GM21717 (cell line): ENCODE results near the gene DDX52.
"Not testable (repeated sequence)": the region's sequence is repeated elsewhere in the genome, so short reads cannot be mapped to it uniquely, and the experiment has no call there.

ENCODE experiments used
- ATAC-seq: cut with Tn5 transposase; IDR thresholded peaks from one replicate; pipeline ENCODE4 v1.9.1; 2021; ENCODE audit warnings: mild to moderate bottlenecking, moderate library complexity; ENCODE audit not compliant: unreplicated experiment

Gene DDX52

DNA sequence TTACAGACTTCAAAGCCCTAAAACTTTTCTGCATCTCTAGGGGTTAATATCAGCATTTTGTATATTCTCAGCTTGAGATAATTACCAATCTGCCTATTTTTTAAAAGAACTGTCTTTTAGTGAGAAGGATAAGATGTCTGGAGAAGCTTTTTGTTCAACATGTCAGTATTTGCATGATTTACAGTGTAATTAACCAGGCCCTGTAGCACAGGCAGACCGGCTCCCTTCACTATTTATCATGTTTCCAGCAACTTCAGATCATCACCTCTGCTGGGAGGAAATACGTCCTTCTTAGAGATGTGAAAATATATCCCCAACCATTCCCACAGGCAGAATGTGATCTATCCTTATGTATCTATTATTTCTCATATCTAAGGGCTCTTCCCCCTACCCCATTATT, 8.6 kb upstream of the DDX52 start:
- no peak for ATAC-seq

DNA sequence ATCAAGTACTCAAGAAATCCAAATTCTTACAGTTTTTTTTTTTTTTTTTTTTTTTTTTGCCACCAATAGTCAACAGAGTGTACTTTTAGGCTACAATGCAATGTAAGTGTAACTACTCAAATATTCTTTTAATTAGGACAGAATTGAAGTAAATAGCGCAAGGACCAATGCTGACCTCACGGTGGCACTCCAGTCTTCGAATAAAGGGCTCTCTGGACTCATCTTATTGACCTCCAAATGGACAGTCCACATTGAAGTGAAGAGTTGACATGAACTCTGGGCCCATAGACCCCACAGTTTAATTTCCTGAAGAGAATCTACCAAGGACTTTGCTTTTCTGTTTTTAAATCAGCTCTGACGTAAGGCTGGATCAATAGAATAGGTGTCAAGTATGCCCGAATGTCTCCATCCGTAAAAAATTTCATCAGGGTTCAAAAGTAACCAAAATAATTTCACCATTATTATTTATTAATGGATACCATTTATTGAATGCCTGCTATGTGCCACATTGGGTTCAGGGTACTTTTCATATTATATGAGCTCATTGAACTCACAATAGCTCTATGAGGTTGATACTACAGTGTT, 7.3 kb upstream of the DDX52 start:
- no peak for ATAC-seq

DNA sequence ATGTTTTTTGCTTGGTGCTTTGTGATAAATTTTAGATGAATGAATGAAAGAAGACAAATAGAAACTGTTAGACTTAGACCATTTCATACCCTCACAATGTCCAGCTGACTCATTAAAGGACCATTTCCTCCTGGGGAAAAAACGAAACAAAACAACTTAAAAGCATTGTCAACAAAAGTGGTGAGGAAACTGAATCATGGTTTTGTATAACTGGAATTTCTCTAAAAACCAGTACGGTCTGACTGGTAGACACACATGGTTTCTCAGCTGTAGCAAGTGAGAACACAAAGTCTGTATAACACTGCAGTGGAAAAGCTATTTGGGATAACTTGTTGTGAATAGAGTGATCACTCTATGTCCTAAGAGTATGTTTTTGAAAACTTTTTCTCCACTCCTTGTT, 5.3 kb upstream of the DDX52 start:
- no peak for ATAC-seq

DNA sequence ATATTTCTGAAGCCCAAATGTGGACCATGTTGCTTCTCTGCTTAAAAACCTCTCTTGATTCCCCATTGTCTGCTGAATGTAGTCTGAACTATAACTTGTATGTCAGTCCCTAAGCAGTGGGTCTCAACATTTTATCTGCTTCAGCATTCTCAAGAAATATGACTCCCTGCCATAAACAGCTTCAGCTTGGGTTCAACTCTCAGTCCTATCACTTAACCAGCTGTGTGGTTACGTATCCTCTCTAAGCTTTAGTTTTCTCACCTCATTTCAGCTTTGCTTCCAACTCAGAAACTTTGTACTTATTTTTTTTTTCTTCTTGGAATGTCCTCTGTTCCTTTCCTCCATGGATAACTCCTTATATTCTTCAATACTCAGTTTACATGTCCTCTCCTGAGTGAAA, 4.6 kb upstream of the DDX52 start:
- no peak for ATAC-seq

DNA sequence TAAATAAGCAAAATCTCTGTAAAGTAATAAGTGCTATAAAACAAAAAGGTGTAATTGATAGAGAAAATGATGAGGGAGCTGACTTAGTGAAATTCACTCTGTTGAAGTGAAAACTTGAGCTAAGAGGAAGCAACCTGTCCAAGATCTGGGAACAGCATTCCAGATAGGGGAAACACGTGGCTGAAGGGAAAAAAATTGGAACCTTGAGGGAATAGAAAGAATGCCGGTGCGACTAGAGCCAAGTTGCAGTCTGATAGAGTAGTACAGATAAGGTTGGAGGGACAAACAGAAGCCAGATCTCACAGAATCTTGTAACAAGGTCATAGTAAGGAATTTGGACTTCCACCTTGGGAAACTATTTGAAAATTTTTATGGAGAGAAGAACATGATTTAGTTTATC, 623 bp upstream of the DDX52 start:
- ATAC-seq: no peak

DNA sequence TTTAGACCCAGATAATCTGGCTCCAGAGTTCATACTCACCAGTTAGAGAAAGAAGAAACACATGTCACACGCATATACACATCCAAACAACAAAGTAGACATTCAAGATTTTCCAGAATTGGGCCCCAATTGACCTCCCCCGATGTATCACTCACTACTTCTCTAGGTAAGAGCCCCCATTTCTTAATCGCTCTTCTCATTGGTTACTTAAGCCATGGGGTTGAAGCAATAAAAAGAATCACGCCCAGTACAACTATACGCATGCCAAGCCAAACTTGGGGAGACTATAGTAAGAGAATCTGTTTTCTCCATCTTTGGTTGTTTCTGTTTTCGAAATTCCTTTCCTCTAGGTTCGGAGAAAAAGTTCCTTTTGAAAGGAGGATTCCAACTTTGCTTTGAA, 565 bp downstream of the DDX52 start:
- ATAC-seq: no peak

DNA sequence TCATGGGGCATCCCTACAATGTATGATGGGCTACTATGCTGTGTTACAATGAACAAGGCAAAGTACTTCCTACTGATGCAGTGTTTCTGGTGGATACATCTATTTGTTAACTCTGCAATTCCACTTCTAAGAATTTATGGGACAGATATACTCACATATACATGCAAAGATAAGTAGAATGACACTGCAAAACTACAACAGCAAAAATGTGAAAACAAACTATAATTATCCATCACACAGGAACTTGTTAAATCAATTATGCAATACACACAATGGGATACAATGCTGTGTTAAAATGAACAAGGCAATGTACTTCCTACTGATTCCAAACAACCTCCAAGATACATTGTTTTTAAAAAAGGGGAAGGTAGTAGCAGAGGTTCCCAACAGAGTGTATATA, 3.2 kb downstream of the DDX52 start:
- ATAC-seq: no peak

DNA sequence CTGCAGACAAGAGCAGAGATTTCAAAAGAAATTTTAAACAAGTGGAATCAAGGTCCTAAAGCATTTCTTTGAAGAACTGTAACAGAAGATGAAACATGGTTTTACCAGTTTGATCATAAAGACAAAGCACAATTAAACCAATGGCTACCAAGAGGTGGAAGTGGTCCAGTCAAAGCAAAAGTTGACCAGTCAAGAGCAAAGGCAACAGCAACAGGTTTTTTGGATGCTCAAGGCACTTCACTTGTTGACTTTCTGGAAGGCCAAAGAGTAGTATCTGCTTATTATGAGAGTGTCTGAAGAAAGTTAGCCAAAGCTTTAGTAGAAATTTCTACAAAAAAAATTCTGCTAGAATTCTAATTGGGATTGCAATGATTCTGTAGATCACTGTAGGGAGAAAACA, 5.3 kb downstream of the DDX52 start:
- no peak for ATAC-seq

DNA sequence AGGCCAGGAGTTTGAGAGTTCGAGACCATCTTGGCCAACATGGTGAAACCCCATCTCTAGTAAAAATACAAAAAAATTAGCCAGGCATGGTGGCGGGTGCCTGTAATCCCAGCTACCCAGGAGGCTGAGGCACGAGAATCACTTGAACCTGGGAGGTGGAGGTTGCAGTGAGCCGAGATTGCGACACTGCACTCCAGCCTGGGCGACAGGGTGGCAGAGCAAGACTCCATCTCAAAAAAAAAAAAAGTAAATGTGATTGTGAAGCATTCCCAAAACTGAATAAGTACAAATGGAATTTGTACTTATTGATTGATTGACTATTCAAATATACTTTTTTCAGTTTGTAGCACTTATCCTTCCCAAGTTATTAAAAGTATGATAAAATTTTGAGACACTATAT, 26.8 kb downstream of the DDX52 start:
- ATAC-seq: not testable (repeated sequence)

DNA sequence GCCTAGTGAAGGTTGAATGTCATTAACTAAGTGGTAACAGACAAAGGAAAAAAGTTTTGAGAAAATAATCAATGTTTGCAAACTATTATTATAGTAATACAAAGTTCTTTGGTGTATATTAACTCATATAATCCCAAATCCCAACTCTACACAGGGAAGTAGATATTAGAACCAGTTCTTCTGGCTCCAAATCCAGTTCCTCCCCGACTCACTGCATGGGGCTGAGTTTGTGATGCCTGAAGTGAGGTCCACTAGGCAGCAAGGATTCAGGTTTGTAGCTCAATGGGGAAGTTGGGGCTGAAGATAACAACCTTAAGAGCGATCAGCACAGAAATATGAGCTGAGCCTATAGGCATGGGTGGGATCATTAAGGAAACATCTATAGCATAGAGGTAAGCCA, 28.4 kb downstream of the DDX52 start:
- no peak for ATAC-seq

DNA sequence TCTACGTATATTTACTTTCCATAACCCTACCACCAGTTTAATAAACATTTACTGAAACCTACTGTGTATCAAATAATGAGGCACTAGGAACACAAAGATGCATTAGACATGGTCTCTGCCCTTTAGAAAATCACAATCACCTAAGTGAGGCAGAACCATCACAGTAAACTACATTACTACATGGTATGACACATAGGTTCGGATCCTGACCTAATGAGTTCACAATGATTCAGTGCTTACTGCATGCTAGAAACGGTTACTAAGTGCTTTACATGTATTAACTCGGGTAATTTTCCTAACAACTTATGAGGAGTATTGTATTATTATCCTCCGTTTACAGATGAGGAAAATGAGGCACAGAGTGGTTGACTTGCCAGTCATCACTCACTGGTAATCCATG, 28.9 kb downstream of the DDX52 start:
- ATAC-seq: no peak

DNA sequence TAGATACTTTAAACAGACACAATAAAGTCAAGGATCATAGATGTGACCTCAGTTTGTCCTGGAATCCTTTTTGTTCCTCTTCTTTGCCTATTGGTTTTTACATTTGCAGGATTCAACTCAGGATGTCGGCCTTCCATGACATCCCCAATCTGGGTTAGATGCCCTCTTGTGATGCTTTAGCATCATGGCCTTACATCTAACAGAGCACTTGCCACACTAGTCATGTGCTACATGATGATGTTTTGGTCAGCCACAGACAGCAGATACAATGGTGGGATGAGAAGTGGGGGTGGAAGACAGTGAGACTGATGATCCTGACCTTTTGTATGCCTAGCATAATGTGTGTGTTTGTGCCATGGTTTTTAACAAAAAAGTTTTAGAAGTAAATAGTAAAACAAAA, 32.3 kb downstream of the DDX52 start:
- no peak for ATAC-seq

DNA sequence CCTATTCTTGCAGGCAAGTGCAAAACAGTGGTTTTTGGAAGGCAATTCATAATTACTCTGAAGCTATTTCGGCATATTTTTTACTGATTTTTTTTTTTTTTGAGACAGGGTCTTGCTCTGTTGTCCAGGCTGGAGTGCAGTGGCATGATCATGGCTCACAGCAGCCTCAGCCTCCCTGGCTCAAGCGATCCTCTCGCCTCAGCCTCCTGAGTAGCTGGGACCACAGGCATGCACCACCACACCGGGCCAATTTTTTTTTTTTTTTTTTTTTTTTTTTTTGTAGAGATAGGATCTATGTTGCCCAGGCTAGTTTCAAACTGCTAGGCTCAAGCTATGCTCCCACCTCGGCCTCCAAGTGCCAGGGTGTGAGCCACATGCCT, 33.2 kb downstream of the DDX52 start:
- not testable (repeated sequence) for ATAC-seq

DNA sequence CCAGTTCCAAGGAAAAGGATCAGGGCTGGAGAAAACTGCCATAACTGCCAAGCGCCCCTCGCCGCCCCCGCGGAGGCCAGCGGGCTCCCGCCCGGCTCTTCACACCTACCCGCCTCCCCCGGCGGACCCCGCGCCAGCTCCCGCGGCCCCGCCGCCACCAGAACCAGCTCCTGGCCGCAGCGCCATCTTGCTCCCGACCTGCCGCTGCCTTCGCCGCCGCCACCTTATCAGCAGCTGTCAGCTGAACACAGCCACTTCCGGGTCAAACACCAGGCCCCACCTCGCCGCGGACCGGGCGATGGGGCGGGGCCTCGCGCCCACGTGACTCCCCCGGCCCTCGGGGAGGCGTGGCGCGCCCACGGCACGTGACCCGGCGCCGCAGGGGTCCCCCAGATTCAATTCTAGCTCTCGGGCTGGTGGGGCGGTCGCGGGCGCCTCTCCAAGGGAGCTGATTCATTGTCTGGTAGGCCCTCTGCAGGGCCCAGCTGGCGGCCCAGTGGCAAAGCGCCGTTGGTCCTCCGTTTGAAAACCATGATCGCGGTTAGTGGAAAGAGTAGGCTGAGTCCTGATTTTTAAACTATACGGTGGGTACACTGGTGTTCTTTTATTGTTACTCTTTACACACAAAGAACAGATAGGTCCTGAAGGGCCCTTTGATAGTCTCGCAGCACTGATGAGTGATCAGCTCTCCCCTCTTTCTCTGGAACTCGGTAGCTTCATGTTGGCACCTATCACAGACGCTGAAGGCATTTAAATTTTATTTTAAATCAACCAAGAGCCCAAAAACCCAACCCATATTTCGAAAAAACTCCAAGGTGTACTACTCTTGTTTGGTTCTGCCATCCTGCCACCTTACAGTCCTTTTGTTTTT, 33.8 kb downstream of the DDX52 start, which contains the start of gene SYNRG:
SYNRG (minus strand) TSS at position 249 of the 871 bp plus-strand sequence; CDS start at position 186, 63 bp downstream.
- ATAC-seq: peak; percentile 86

DNA sequence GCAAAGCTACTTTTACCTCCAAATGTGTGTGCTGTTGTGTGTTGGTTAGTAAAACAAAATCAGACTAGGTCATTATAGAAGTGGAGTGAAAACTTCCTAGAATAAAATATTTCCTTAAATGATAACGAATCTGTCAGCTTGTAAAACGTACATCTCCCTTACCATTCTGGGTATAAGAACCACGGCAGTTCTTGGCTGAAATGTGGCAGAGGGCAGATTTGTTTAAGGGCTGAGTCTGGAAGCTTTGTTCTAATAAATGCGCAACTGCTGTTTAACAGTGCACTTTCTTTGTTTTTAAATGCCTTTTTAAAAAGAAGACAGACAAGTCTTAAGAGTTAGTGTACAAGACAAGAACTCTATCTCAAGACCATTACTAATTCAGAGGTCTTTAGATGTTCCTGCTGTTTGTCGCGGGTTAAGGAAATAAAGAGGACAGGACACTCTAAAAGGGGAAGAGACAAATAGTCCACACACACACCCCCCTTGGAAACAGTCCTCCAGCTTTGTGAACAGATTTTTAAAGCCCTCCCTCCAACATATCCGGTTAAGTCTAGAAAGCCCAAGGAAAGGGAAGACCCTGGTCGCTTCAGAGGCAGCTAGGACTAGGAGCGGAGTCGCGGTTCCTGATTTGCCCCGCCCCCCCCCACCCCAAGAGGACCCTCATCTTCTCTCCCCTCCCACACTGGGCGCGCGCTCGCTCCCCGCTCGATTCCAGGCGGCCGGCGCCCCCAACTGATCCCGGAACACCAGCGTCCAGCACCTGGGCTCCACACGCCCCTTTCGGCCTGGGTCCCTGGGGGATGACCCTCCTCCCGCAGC, 34.7 kb downstream of the DDX52 start:
- ATAC-seq: peak; percentile 17

DNA sequence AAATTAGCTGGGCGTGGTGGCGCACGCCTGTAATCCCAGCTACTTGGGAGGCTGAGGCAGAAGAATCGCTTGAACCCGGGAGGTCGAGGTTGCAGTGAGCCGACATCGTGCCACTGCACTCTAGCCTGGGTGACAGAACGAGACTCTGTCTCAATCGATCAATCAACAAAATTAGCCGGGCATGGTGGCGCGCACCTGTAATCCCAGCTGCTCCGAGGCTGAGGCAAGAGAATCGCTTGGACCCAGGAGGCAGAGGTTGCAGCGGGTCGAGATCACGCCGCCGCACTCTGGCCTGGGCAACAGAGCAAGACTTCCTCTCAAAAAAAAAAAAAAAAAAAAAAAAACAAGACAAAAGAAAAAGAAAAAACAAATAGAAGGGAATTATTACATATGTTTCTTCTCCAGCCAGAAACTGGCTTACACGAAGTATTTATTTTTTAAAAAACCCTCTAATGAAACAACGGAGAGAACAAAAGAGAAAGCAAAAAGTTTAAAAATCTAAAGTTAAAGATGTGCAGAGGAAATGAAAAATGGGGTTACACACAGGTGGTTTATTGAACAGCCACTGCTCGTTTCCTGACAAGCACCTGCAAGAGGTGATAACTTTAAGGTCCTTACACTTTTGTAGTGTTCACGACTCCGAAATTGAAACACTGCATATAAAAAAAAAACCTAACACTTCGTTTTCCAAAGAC, 35.5 kb downstream of the DDX52 start:
- no peak for ATAC-seq

DNA sequence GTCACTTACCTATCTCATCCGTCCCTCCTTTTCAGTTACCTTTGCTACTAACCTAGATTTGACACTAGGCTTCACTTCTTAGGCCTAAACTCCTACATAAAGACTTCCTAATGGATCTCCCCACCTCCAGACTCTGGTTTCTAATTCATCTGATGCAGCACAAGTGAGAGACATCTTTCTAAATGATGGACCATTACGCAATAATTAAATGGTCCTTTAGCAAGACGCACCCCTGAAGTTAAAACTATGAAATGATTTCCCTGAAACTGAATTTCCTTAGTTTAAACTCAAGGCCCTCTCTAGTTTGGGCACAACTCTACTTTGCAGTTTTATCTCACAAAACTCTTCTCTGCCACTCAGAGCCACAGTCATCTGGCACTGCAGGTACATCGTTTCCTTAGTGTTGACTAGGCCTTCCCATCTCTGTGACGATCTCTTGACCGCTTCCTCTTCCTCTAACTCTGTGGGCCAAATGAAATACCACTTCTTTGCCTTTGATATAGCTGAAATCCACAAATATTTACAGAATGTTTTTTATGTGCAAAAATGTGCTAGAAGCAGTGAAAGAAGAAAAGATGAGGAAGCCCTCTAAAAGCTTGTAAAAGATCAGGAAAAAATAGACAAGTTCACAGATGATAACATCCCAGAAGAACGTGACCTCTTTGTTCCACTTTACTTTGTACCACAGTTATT, 37.3 kb downstream of the DDX52 start:
- no peak for ATAC-seq

DNA sequence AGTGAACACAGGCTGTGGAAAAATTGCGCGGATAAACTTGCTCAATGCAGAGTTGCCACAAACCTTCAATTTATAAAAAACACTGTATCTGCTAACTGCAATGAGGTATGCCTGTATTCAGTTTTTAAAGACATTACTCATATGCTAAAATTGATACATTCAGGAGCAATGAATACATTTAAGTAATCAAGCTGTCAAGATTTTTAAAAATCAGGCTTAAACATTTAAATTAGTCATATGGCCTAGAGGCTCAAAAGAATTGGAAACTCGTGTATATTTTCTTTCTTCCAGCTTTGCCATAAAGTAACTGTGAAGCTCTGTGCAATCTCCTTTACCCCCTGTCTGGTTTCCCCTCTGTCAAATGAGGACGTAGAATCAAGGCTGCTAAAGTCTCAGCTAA, 38.2 kb downstream of the DDX52 start:
- ATAC-seq: no peak

DNA sequence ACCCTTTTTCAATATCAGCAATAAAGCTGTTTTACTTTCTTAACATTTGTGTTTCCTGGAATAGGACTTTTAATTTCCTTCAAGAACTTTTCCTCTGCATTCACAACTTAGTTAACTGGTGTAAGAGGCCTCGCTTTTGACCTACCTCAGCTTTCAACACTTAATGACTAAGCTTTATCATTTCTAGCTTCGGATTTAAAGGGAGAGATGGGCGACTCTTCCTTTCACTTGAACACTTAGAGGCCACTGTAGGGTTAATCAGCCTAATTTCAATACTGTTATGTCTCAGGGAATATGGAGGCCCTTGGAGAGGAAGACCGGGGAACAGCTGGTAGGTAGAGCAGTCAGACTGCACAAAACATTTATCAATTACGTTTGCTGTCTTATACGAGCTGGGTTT, 38.7 kb downstream of the DDX52 start:
- ATAC-seq: no peak

DNA sequence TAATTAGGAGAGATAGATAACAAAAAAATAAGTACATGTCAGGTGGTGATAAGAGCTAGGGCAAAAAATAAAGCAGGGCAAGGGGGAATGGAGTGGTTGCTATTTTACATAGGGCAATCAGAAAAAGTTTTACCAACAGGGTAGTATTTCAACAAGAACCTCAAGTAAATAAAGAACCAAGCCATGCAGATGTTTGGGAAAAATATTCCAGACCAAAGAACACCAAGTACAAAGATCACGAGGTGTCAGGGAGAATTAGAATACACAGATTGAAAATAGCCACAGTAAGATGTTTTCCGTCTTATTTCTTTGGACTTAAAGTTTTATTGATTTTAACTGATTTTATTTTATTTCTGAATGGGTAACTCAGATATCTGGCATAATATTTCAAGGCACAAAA, 45.1 kb downstream of the DDX52 start:
- no peak for ATAC-seq

DNA sequence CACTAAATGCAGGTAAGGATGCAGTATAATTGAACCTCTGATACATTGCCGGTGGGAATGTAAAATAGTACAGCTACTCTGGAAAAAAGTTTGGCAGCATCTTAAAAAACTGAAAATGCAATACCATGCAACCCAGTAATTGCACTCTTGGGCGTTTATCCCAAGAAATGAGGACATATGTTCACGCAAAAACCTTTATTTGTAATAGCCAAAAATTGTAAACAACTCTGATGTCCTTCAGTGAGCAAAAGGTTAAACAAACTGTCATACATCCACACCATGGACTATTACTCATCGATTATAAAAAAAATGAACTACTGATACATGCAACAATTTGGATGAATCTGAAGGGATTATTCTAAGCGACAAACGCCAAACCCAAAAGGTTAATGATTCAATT, 51.0 kb downstream of the DDX52 start:
- ATAC-seq: no peak
